K562 (cell line): ENCODE data around the gene NTRK1. TPM values are rescaled to one million over a fixed set of nuclear protein-coding genes. Genes with fewer than 3 reads are reported as not detected.
A peak's percentile ranks its signal among the peaks of the same experiment; 100 is the strongest.

Experiments
- BRF1 ChIP-seq: IDR thresholded peaks from 3 replicates; pipeline ENCODE4 v1.6.1; 2011; ENCODE audit warnings: borderline replicate concordance, mild to moderate bottlenecking; ENCODE audit not compliant: insufficient read length; ENCODE audit errors: extremely low read depth
- HLTF ChIP-seq: fragments of 450-650 bp; IDR thresholded peaks from 2 replicates; pipeline ENCODE4 v1.6.1; 2016
- KDM1A ChIP-seq, 2 experiments: fragments of 450-650 bp; IDR thresholded peaks; 2 replicates each; pipeline ENCODE4 v1.6.1; 2016; ENCODE audit warnings: mild to moderate bottlenecking in 2 of 2
- KLF13 ChIP-seq: fragments of 450-650 bp; IDR thresholded peaks from 2 replicates; pipeline ENCODE4 v1.6.1; 2016; ENCODE audit warnings: missing genetic modification characterization, low read depth, mild to moderate bottlenecking, missing compliant biosample characterization, moderate library complexity, borderline replicate concordance
- MAX ChIP-seq: sonication (generic); formaldehyde crosslinking; IDR thresholded peaks from 2 replicates; pipeline ENCODE4 v1.9.0; 2022; ENCODE audit warnings: mild to moderate bottlenecking, missing genetic modification reagents
- MCM2 ChIP-seq: fragments of 450-650 bp; IDR thresholded peaks from 2 replicates; pipeline ENCODE4 v1.6.1; 2017; ENCODE audit warnings: low read depth, mild to moderate bottlenecking
- NCOA4 ChIP-seq: fragments of 450-650 bp; IDR thresholded peaks from 2 replicates; pipeline ENCODE4 v1.6.1; 2018; ENCODE audit warnings: mild to moderate bottlenecking; ENCODE audit not compliant: partially characterized antibody
- NFIC ChIP-seq: fragments of 450-650 bp; IDR thresholded peaks from 2 replicates; pipeline ENCODE4 v1.6.1; 2017; ENCODE audit warnings: mild to moderate bottlenecking, inconsistent platforms
- NR2C1 ChIP-seq, 2 experiments: fragments of 450-650 bp; IDR thresholded peaks; 2 replicates each; pipeline ENCODE4 v1.6.1; 2017; ENCODE audit warnings: mild to moderate bottlenecking in 2 of 2, antibody characterized with exemption in 1 of 2, inconsistent platforms in 1 of 2, missing compliant biosample characterization in 1 of 2, missing genetic modification characterization in 1 of 2
- NRF1 ChIP-seq, 2 experiments: fragments of 450-650 bp; IDR thresholded peaks in 1 of 2; conservative IDR thresholded peaks in 1 of 2; 2 replicates each; pipeline ENCODE4 v1.6.1; 2014; ENCODE audit warnings: mild to moderate bottlenecking in 2 of 2
- PPARD ChIP-seq: fragments of 250-450 bp; sonication (Bioruptor Pico); IDR thresholded peaks from 2 replicates; pipeline ENCODE4 v1.8.0; 2022; ENCODE audit warnings: inconsistent platforms, mild to moderate bottlenecking, moderate library complexity
- SP1 ChIP-seq: sonication (generic); formaldehyde crosslinking; IDR thresholded peaks from 2 replicates; pipeline ENCODE4 v1.8.1; 2022; ENCODE audit warnings: mild to moderate bottlenecking, missing genetic modification reagents
- TBP ChIP-seq: optimal IDR thresholded peaks from 2 replicates; pipeline ENCODE3; 2011; ENCODE audit warnings: low read depth, low read length, improper control_type of control experiment
- TEAD1 ChIP-seq, 2 experiments: fragments of 450-650 bp in 1 of 2; sonication (generic) in 1 of 2; formaldehyde crosslinking; IDR thresholded peaks; 2 replicates each; pipeline versions ENCODE4 v1.4.0 to v1.8.0; 2020 to 2022; ENCODE audit warnings: mild to moderate bottlenecking in 2 of 2, missing genetic modification reagents in 1 of 2
- TEAD4 ChIP-seq, 2 experiments: sonication (generic) in 1 of 2; formaldehyde crosslinking in 1 of 2; IDR thresholded peaks; 2 replicates each; pipeline versions ENCODE4 v1.6.1 to v1.8.0; 2012 to 2022; ENCODE audit warnings: borderline replicate concordance in 1 of 2, inconsistent platforms in 1 of 2, low read length in 1 of 2, mild to moderate bottlenecking in 1 of 2, missing genetic modification reagents in 1 of 2
- U2AF2 ChIP-seq: fragments of 200-400 bp; formaldehyde crosslinking; optimal IDR thresholded peaks from 2 replicates; pipeline ENCODE3; 2017; ENCODE audit warnings: low read depth, mild to moderate bottlenecking, low read length
- WHSC1 ChIP-seq: IDR thresholded peaks from one replicate; pipeline ENCODE4 v1.6.1; 2012; ENCODE audit warnings: low read length, control low read depth, inconsistent platforms
- YY1 ChIP-seq, 3 experiments: IDR thresholded peaks; 2 replicates each; pipeline ENCODE4 v1.6.1; 2011; ENCODE audit warnings: low read length in 2 of 3, mild to moderate bottlenecking in 2 of 3, moderate library complexity in 2 of 3, borderline replicate concordance in 1 of 3, control low read depth in 1 of 3, low read depth in 1 of 3; ENCODE audit not compliant: insufficient read depth in 3 of 3, insufficient replicate concordance in 2 of 3, control insufficient read depth in 1 of 3, insufficient read length in 1 of 3; ENCODE audit errors: extremely low read depth in 1 of 3
- ZNF263 ChIP-seq: sonication (generic); formaldehyde crosslinking; IDR thresholded peaks from 2 replicates; pipeline ENCODE4 v1.8.0; 2022; ENCODE audit warnings: mild to moderate bottlenecking, missing genetic modification reagents, borderline replicate concordance
- ZNF280B ChIP-seq: fragments of 250-450 bp; sonication (Bioruptor Pico); IDR thresholded peaks from 2 replicates; pipeline ENCODE4 v1.5.1; 2021; ENCODE audit warnings: mild to moderate bottlenecking
- ZNF699 ChIP-seq: fragments of 250-450 bp; sonication (Bioruptor Pico); IDR thresholded peaks from 2 replicates; pipeline ENCODE4 v1.8.0; 2021; ENCODE audit warnings: mild to moderate bottlenecking, moderate library complexity; ENCODE audit not compliant: insufficient replicate concordance
- ZNF830 ChIP-seq: fragments of 250-450 bp; sonication (Bioruptor Pico); IDR thresholded peaks from 2 replicates; pipeline ENCODE4 v1.5.0; 2021; ENCODE audit warnings: mild to moderate bottlenecking
- polyA plus RNA-seq, 8 experiments: library from polyadenylated mRNA; depleted of rRNA in 4 of 8; stranded (reverse) in 5 of 8; unstranded in 3 of 8; fragments of >200 nt; fragmentation: Nextera tagmentation in 2 of 8; fragmentation: Illumina TruSeq in 1 of 8; extraction: Ambion mirVana in 2 of 8; extraction: Trizol in 1 of 8; gene quantifications; 2 replicates each; pipeline versions ENCODE4 v1.2.1 to v1.2.3, GENCODE V29; 2011 to 2014; ENCODE audit warnings: inconsistent platforms in 1 of 8, missing spikeins in 1 of 8
- total RNA-seq, 7 experiments: library from RNA; depleted of rRNA in 6 of 7; stranded (reverse); fragments of >200 nt in 6 of 7; fragmentation: Illumina TruSeq in 2 of 7; extraction: Trizol in 2 of 7; gene quantifications; 2 replicates each; pipeline versions ENCODE4 v1.2.1 to v1.2.3, GENCODE V29; 2011 to 2021; ENCODE audit warnings: low replicate concordance in 1 of 7
- TF ChIP-seq, protein P1 (sequence below): fragments of 250-450 bp; sonication (Bioruptor Pico); IDR thresholded peaks from 2 replicates; pipeline ENCODE4 v1.5.0; 2022; ENCODE audit warnings: mild to moderate bottlenecking

Gene NTRK1
- total and polyA plus RNA-seq, 9 of the 15 experiments (the other 6 are each of a cell fraction or from before 2014, with no cell fraction given): 0.46 to 30.0 (median 7.9) TPM

DNA sequence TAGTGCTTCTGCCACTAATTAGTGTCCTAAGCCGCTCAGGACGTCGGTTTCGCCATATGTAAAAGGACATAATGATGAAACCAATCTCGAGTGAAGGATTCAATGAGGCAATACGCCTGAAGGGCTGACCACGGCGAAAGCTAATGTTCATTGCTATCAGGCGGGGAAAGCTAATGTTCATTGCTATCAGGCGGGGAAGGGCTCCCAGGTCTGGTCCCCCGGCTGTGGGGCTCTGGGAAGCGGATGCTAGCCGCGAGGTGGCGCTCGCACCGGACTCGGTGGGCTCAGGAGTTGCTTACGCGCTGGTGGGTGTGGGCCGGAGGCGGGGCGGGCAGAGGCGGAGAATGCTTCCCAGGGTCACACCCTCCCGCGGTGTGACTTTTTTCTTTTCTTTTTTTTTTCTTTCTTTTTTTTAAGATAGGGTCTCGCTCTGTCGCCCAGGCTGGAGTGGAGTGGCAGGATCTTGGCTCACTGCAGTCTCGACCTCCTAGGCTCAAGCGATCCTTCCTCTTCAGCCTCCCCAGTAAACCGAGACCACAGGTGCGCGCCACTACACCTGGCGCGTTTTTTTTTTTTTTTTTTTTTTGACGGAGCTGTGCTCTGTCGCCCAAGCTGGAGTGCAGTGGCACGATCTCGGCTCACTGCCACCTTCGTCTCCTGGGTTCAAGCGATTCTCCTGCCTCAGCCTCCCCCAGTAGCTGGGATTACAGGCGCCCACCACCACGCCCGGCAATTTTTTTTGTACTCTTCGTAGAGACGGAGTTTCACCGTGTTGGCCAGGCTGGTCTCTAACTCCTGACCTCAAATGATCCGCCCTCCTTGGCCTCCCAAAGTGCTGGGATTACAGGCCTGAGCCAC is 31.8 kb downstream of the NTRK1 start (continued):
- no peak for TF ChIP-seq WHSC1
- peak; percentile 37; the same call in 1 of the 2 replicates for TF ChIP-seq KLF13 (tag)
- no peak for TF ChIP-seq NR2C1 (IDR thresholded peaks at IDR 0.05)
- no peak for TF ChIP-seq NR2C1 (tag; IDR thresholded peaks at IDR 0.05)
- no peak for TF ChIP-seq NFIC
- no peak for TF ChIP-seq MCM2
- TF ChIP-seq ZNF830 (CRISPR knock-in tag): no peak
- TF ChIP-seq TEAD1 (CRISPR knock-in tag; IDR thresholded peaks at IDR 0.05): peak in 1 of 2 experiments; percentile 72; a peak in 1 of 4 replicates
- TF ChIP-seq YY1 (IDR thresholded peaks at IDR 0.05; ENCODE audit: borderline replicate concordance in 1 of 3, control insufficient read depth in 1 of 3, extremely low read depth in 1 of 3, insufficient read depth in 3 of 3, insufficient read length in 1 of 3, insufficient replicate concordance in 2 of 3, low read depth in 1 of 3, low read length in 2 of 3): peak in 1 of 3 experiments; percentile 47
- no peak for TF ChIP-seq KDM1A (IDR thresholded peaks at IDR 0.05)
- TF ChIP-seq SP1 (CRISPR knock-in tag): peak; percentile 84
- TF ChIP-seq ZNF699 (CRISPR knock-in tag): no peak
- 0 out of 2 replicates have a peak, but pooled peaks have one; percentile 21 for TF ChIP-seq TEAD4 (IDR thresholded peaks at IDR 0.05; ENCODE audit: low read length)
- no peak for TF ChIP-seq TEAD4 (CRISPR knock-in tag; IDR thresholded peaks at IDR 0.05; ENCODE audit: borderline replicate concordance)
- TF ChIP-seq ZNF280B (CRISPR knock-in tag): no peak
- TF ChIP-seq HLTF: no peak
- TF ChIP-seq PPARD (CRISPR knock-in tag): no peak
- TF ChIP-seq, protein P1, sequence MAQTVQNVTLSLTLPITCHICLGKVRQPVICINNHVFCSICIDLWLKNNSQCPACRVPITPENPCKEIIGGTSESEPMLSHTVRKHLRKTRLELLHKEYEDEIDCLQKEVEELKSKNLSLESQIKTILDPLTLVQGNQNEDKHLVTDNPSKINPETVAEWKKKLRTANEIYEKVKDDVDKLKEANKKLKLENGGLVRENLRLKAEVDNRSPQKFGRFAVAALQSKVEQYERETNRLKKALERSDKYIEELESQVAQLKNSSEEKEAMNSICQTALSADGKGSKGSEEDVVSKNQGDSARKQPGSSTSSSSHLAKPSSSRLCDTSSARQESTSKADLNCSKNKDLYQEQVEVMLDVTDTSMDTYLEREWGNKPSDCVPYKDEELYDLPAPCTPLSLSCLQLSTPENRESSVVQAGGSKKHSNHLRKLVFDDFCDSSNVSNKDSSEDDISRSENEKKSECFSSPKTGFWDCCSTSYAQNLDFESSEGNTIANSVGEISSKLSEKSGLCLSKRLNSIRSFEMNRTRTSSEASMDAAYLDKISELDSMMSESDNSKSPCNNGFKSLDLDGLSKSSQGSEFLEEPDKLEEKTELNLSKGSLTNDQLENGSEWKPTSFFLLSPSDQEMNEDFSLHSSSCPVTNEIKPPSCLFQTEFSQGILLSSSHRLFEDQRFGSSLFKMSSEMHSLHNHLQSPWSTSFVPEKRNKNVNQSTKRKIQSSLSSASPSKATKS: no peak
- peak; percentile 41 to 42; a peak in 2 of 4 replicates for TF ChIP-seq NRF1 (conservative IDR thresholded peaks at IDR 0.05 in 1 of 2, IDR thresholded peaks at IDR 0.05 in 1 of 2)
- no peak for TF ChIP-seq MAX (CRISPR knock-in tag)
- TF ChIP-seq NCOA4: no peak
- no peak for TF ChIP-seq U2AF2
- peak; percentile 73; the same call in 1 of the 2 replicates for TF ChIP-seq ZNF263
- peak; percentile 8 for TF ChIP-seq TBP
- TF ChIP-seq BRF1: no peak
